Hepatocyte (in vitro differentiated cells): ENCODE results near the gene NR3C2. TPM values are rescaled to one million over a fixed set of nuclear protein-coding genes. Genes with fewer than 3 reads are reported as not detected.

Source experiments
- DNase-seq: peaks from one replicate; pipeline ENCODE4 v3.0.0-alpha.2; 2016; ENCODE audit warnings: low spot score
- H2AFZ ChIP-seq: fragments of 200-600 bp; sonication (generic); 2 replicates; pipeline ENCODE4 v1.6.0; 2016; ENCODE audit warnings: antibody characterized with exemption, mild to moderate bottlenecking
- H3K27ac ChIP-seq: fragments of 200-600 bp; sonication (generic); 2 replicates; pipeline ENCODE4 v1.5.1; 2016; ENCODE audit warnings: mild to moderate bottlenecking
- H3K27me3 ChIP-seq: fragments of 200-600 bp; sonication (generic); 2 replicates; pipeline ENCODE4 v1.6.1; 2016
- H3K36me3 ChIP-seq: fragments of 200-600 bp; sonication (generic); replicated peaks from 2 replicates; pipeline ENCODE4 v1.5.1; 2016; ENCODE audit warnings: low read depth; ENCODE audit not compliant: insufficient read depth
- H3K4me1 ChIP-seq: fragments of 200-600 bp; sonication (generic); 2 replicates; pipeline ENCODE4 v1.5.1; 2016; ENCODE audit warnings: mild to moderate bottlenecking, moderate library complexity; ENCODE audit not compliant: insufficient read depth
- H3K4me2 ChIP-seq: fragments of 200-600 bp; sonication (generic); 2 replicates; pipeline ENCODE4 v1.6.0; 2016
- H3K4me3 ChIP-seq: fragments of 200-600 bp; sonication (generic); 2 replicates; pipeline ENCODE4 v1.5.1; 2016; ENCODE audit warnings: mild to moderate bottlenecking
- H3K79me2 ChIP-seq: fragments of 200-600 bp; sonication (generic); 2 replicates; pipeline ENCODE4 v1.6.0; 2017; ENCODE audit warnings: mild to moderate bottlenecking
- H3K9me2 ChIP-seq: fragments of 200-600 bp; sonication (generic); replicated peaks from 2 replicates; pipeline ENCODE4 v1.6.0; 2017; ENCODE audit warnings: mild to moderate bottlenecking; ENCODE audit not compliant: insufficient read depth
- H3K9me3 ChIP-seq: fragments of 200-600 bp; sonication (generic); 2 replicates; pipeline ENCODE4 v1.5.1; 2016; ENCODE audit warnings: low read depth, mild to moderate bottlenecking
- H4K20me1 ChIP-seq: fragments of 200-600 bp; sonication (generic); 2 replicates; pipeline ENCODE4 v1.6.0; 2016; ENCODE audit warnings: mild to moderate bottlenecking; ENCODE audit not compliant: insufficient read depth, poor library complexity, severe bottlenecking
- CTCF ChIP-seq: fragments of 200-600 bp; sonication (generic); IDR thresholded peaks from 2 replicates; pipeline ENCODE4 v1.5.1; 2016; ENCODE audit warnings: antibody characterized with exemption, mild to moderate bottlenecking; ENCODE audit not compliant: poor library complexity
- EZH2 ChIP-seq: fragments of 200-600 bp; sonication (generic); IDR thresholded peaks from 2 replicates; pipeline ENCODE4 v1.6.1; 2016; ENCODE audit warnings: antibody characterized with exemption, mild to moderate bottlenecking, borderline replicate concordance
- EZH2phosphoT487 ChIP-seq: fragments of 200-600 bp; sonication (generic); IDR thresholded peaks from one replicate; pipeline ENCODE4 v1.6.1; 2018; ENCODE audit warnings: antibody characterized with exemption, mild to moderate bottlenecking, low read depth, moderate library complexity; ENCODE audit not compliant: unreplicated experiment, severe bottlenecking
- WGBS: methylation state at CpG from one replicate; pipeline ENCODE4 v1.1.6; 2016; ENCODE audit warnings: low lambda C conversion rate; ENCODE audit errors: missing lambda C conversion rate; 5-methylcytosine and 5-hydroxymethylcytosine counted together
- polyA plus RNA-seq: library from polyadenylated mRNA; unstranded; fragments of >200 nt; fragmentation: Nextera tagmentation; extraction: Ambion mirVana; gene quantifications from 2 replicates; pipeline ENCODE4 v1.2.1, GENCODE V29; 2016
- total RNA-seq: library from RNA; depleted of rRNA; stranded (reverse); fragments of >200 nt; gene quantifications from 2 replicates; pipeline ENCODE4 v1.2.3, GENCODE V29; 2014

The NR3C2 gene
- total and polyA plus RNA-seq, 2 experiments from 2014 or later: 2.3 to 7.1 TPM

GRCh38 chr4:148443512-148444295, 1.5 kb upstream of the NR3C2 start:
- no peaks in the 10 kb centered on the region for H3K9me2 ChIP-seq
- peak; percentile 45 for DNase-seq
- TF ChIP-seq EZH2: peak; percentile 74
- TF ChIP-seq CTCF: no peak
- peak; percentile 22 for TF ChIP-seq EZH2phosphoT487
- peaks cover 63% of the 10 kb centered on the region for H3K27me3 ChIP-seq
- peak overlapping the region; percentile 77 for H2AFZ ChIP-seq
- no peaks in the 10 kb centered on the region for H3K4me1 ChIP-seq
- no peaks in the 10 kb centered on the region for H4K20me1 ChIP-seq
- WGBS: under 1% methylated on average over 48 of the region's 64 CpGs
- H3K4me2 ChIP-seq: peak overlapping the region; percentile 94
- no peak overlapping the region for H3K27ac ChIP-seq
- no peaks in the 10 kb centered on the region for H3K9me3 ChIP-seq
- H3K79me2 ChIP-seq: peaks cover 2% of the 10 kb centered on the region
- H3K4me3 ChIP-seq: peak overlapping the region; percentile 78
- H3K36me3 ChIP-seq: no peaks in the 10 kb centered on the region

- Histone ChIP-seq H3K27me3 (peaks cover 60% of the 10 kb centered on the region), H3K4me1 (no peaks in the 10 kb centered on the region), H3K79me2 (peaks cover 3% of the 10 kb centered on the region), H3K36me3 (no peaks in the 10 kb centered on the region), H3K9me2 (no peaks in the 10 kb centered on the region), H4K20me1 (no peaks in the 10 kb centered on the region), H3K4me2 (peak overlapping the region; percentile 94), H3K4me3 (peak overlapping the region; percentile 78), H3K9me3 (no peaks in the 10 kb centered on the region), H2AFZ (peak overlapping the region; percentile 92), H3K27ac (peak overlapping the region; percentile 64)
- TF ChIP-seq EZH2phosphoT487 (no peak), EZH2 (no peak), CTCF (no peak)
- WGBS: 1% methylated on average over 23 of the region's 27 CpGs
- DNase-seq: no peak
Measured at GRCh38 chr4:148442832-148443511, 758 bp upstream of the NR3C2 start.

- WGBS: under 1% methylated on average over 12 of the region's 12 CpGs
- H3K27me3 ChIP-seq: peaks cover 47% of the 10 kb centered on the region
- H3K27ac ChIP-seq: no peak overlapping the region
- no peaks in the 10 kb centered on the region for H3K36me3 ChIP-seq
- H3K4me1 ChIP-seq: no peaks in the 10 kb centered on the region
- H3K4me2 ChIP-seq: peak overlapping the region; percentile 94
- no peaks in the 10 kb centered on the region for H3K9me2 ChIP-seq
- H3K4me3 ChIP-seq: peak overlapping the region; percentile 76
- H2AFZ ChIP-seq: peak overlapping the region; percentile 75
- no peak for TF ChIP-seq EZH2
- no peak for TF ChIP-seq EZH2phosphoT487
- TF ChIP-seq CTCF: no peak
- no peaks in the 10 kb centered on the region for H3K9me3 ChIP-seq
- peaks cover 3% of the 10 kb centered on the region for H3K79me2 ChIP-seq
- no peaks in the 10 kb centered on the region for H4K20me1 ChIP-seq
- no peak for DNase-seq
Measured at GRCh38 chr4:148441624-148441985, 609 bp downstream of the NR3C2 start.
